T-helper 1 cell treated with Interleukin-12 subunit alpha and Interleukin-12 subunit beta and Interleukin-4 antibody, amounts not matched to agents 30 μg/mL and 1 μg/mL, for 36 hours (primary cell): ENCODE measurements around the gene SPATA9.

Source experiments
- H3K27ac Mint-ChIP-seq: one replicate; pipeline ENCODE4 v1.8.0; 2021; ENCODE audit warnings: mild to moderate bottlenecking, mixed read lengths
- H3K27me3 Mint-ChIP-seq: one replicate; pipeline ENCODE4 v1.8.0; 2021; ENCODE audit warnings: low read depth, mixed read lengths
- H3K36me3 Mint-ChIP-seq: one replicate; pipeline ENCODE4 v1.8.0; 2021; ENCODE audit warnings: low read depth, mixed read lengths
- H3K4me1 Mint-ChIP-seq: one replicate; pipeline ENCODE4 v1.8.0; 2021; ENCODE audit warnings: low read depth, mixed read lengths
- H3K4me3 Mint-ChIP-seq: one replicate; pipeline ENCODE4 v1.8.0; 2021; ENCODE audit warnings: mild to moderate bottlenecking, moderate library complexity, mixed read lengths
- H3K9me3 Mint-ChIP-seq: one replicate; pipeline ENCODE4 v1.8.0; 2021; ENCODE audit warnings: mixed read lengths

SPATA9 gene, protein sequence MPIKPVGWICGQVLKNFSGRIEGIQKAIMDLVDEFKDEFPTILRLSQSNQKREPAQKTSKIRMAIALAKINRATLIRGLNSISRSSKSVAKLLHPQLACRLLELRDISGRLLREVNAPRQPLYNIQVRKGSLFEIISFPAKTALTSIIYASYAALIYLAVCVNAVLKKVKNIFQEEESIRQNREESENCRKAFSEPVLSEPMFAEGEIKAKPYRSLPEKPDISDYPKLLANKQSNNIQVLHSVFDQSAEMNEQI

DNA sequence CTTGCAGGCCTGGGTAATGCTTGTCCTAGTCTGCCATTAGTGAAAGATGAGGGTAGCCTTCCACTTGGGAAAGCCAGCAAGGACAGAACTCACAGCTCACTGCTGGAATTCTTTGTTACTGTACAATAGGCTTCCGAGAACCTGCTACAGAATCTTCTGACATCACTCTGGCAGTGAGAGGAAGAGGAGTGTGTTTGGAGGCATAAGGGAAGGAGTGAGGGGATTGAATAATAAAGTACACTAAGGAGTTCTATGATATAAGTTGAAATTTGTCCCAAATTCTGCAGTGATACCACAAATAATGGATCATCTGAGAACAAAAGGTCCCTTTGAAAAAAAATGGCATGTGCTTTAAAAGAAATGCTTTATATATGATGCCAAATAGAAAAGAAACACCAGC is at the start of gene SPATA9:
SPATA9 (minus strand) TSS at position 101 of the 400 bp plus-strand sequence. CDS start 137 bp downstream, outside the sequence.
- no peak within 1 kb of the TSS for H3K4me3 Mint-ChIP-seq
- peaks cover 36% of the 10 kb centered on the region for H3K27me3 Mint-ChIP-seq
- H3K27ac Mint-ChIP-seq = no peak within 1 kb of the TSS
- no peaks in the 10 kb centered on the region for H3K4me1 Mint-ChIP-seq
- H3K9me3 Mint-ChIP-seq = no peaks in the 10 kb centered on the region
- no peaks in the 10 kb centered on the region for H3K36me3 Mint-ChIP-seq

DNA sequence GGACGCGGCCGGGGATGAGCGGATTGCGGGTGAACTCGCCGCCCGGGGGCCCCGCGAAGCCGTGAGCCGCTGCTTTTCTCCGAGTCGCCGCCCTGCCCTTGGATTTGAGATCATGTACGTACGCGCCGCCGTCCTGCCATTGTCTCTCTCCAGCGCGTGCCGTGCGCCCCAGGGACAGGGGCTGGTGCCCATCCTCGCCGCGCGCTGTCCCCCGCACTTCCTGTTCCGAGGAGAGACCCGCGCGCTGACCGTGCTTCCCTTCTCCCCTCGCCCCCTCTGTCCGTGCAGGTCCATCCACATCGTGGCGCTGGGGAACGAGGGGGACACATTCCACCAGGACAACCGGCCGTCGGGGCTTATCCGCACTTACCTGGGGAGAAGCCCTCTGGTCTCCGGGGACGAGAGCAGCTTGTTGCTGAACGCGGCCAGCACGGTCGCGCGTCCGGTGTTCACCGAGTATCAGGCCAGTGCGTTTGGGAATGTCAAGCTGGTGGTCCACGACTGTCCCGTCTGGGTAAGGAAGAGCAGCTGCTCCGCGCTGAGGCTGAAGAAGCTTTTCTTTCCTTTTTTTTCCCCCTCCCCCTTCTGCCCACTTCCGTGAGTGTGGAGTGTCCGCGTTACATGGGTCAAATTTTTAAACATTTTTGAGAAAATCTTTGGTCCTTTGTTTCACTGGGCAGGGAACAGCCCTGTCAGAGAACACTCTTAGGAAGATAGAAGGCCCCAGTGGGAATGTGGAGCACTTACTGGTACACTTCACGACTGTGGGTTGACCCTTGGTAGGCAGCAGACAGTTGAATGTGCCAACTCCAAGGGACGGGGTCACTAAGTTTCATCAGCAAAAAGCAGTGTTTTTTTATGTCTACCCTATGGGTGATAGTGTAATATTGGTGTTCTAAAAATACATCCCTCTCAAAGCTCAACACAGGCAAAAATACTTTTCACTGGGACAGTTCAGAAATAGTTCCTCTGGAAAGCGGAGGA is 49.1 kb upstream of the SPATA9 start:
- Mint-ChIP-seq H3K27me3 (peaks cover 74% of the 10 kb centered on the region), H3K36me3 (no peaks in the 10 kb centered on the region), H3K27ac (no peak overlapping the region), H3K4me1 (peaks cover 25% of the 10 kb centered on the region), H3K9me3 (no peaks in the 10 kb centered on the region), H3K4me3 (peak overlapping the region; percentile 71)

DNA sequence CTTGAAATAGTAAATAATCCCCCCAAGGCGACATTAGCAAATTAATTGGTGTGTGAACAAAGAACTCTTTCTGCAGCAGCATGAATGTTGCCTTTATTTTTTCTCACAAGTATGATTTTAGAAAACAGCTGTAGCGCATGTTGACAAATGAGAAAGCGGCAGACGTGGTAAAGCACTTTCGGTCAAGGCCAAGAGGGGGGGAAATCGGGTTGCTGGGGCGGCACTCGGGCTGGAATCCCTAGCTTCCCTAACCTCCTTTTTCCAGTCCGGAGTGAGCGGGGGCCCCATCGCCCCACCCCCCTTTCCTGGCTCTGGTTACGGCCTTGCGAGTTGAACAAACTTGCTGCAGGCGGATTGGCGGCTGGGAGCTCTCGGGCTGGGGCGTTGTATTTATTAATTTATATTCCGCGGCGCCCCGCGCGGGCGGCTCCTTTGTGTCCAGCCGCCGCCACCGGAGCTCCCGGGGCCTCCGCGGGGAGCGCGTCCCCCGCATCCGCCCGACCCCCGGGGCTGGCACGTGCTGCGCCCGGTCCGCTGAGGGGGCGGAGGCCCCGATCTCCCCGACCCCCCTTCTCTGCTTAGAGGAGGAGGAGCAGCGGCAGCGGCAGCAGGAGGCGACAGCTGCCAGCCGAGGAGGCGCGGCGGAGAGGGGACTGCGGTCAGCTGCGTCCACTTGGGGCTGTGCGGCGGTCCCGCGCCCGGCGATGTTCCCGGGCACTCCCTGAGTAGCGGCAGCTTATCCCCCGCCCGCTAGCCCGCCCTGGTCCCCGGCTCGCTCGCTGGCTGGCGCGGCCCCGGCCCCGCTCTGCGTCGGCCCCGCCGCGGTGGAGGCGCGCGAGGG is 48.2 kb upstream of the SPATA9 start, which contains the start of gene RHOBTB3:
RHOBTB3 (plus strand) TSS at position 607 of the 841 bp plus-strand sequence. CDS start 347 bp downstream, outside the sequence.
- Mint-ChIP-seq H3K4me1 (peaks cover 25% of the 10 kb centered on the region), H3K36me3 (no peaks in the 10 kb centered on the region), H3K27me3 (peaks cover 82% of the 10 kb centered on the region), H3K27ac (no peak within 1 kb of the TSS), H3K4me3 (peak within 1 kb of the TSS; percentile 71), H3K9me3 (no peaks in the 10 kb centered on the region)

DNA sequence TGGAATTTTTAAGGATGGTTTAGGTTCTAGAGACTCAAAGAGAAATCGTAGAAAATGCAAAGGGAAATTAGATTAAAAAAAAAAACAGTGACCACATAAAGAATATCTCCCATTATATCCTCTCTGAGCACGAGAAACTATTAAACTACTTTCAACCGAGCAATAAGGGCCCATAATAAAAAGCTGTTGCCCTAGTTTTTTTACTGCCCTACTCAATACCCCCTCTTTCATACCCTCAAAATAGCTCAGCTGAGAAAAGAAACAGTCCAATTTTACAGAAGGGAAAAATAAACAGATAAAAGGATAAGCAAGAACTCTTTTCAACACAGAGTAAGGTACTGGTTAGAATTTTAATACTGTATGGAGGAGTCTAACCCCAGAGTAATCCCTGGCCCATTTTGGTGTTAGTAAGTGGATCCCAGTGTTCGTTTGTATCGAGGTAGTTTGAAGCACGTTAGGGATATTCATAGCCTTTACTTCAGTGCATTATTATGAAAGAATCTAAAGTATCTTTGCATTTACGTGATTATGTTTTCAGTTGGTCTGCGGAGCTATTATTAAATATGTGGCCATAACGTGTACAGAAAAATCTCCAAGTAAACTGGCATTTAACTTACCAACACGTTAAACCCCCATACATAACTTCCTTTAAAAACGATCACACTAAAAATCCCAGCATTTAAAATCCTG is 47.4 kb upstream of the SPATA9 start:
- Mint-ChIP-seq H3K27me3 (peaks cover 80% of the 10 kb centered on the region), H3K4me1 (peaks cover 25% of the 10 kb centered on the region), H3K4me3 (peak overlapping the region; percentile 63), H3K9me3 (no peaks in the 10 kb centered on the region), H3K27ac (no peak overlapping the region), H3K36me3 (no peaks in the 10 kb centered on the region)

DNA sequence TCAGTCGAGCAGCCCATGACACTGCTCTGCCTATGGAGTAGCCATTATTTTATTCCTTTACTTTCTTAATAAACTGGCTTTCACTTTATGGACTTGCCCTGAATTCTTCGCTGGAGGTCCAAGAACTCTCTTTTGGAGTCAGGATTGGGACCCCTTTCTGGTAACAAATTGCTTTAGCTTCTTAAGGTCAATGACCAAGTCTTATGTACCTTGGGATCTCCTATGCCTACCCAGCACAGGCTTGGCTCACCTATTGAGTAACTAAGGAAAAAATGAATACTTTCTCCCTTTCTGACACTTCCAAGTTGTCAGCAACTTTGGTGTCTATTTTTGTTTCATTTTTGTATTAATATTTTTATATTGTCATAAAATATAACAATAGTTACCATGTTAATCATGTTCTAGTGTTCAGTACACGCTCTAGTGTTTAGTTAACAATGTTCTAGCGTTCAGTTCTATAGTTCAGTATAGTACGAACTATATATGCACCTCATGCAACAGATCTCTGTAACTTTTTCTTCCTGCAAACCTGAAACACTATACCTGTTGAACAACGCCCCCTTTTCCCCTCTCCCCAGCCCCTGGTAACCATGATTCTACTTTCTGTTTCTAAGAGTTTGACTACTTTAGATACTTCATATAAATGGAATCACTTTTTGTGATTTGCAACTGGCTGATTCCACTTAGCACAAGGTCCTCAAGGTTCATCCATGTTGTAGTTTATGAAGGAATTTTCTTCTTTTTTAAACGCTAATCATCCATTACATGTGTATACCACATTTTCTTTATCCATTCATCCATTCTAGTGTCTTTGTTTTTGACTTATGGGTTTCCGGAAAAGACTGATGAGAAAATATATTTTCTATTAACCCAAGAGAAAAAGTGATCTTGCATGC is 46.6 kb upstream of the SPATA9 start:
- peaks cover 25% of the 10 kb centered on the region for H3K4me1 Mint-ChIP-seq
- no peaks in the 10 kb centered on the region for H3K36me3 Mint-ChIP-seq
- H3K27ac Mint-ChIP-seq = no peak overlapping the region
- H3K27me3 Mint-ChIP-seq = peaks cover 76% of the 10 kb centered on the region
- no peaks in the 10 kb centered on the region for H3K9me3 Mint-ChIP-seq
- H3K4me3 Mint-ChIP-seq = no peak overlapping the region

DNA sequence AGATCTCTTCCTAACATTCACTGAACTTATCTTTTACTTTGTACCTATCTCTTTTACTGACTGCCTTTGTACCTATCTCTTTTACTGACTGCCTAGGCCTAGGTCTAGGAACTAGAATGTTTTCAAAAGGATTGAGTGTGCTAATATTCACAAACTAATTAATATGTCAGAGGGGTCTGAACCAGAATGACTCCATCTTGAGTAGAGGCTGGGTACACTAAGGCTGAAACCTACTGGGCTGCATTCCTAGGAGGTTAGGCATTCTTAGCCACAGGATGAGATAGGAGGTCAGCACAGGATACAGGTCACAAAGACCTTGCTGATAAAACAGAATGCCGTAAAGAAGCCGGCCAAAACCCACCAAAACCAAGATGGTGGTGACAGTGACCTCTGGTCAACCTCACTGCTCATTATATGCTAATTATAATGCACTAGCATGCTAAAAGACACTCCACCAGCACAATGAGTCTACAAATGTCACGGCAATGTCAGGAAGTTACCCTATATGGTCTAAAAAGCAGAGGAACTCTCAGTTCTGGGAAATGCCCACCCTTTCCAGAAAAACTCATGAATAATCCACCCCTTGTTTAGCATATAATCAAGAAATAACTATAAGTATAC is 45.8 kb upstream of the SPATA9 start:
- peaks cover 71% of the 10 kb centered on the region for H3K27me3 Mint-ChIP-seq
- H3K4me3 Mint-ChIP-seq = no peak overlapping the region
- no peak overlapping the region for H3K27ac Mint-ChIP-seq
- no peaks in the 10 kb centered on the region for H3K9me3 Mint-ChIP-seq
- H3K36me3 Mint-ChIP-seq = no peaks in the 10 kb centered on the region
- H3K4me1 Mint-ChIP-seq = peaks cover 26% of the 10 kb centered on the region

DNA sequence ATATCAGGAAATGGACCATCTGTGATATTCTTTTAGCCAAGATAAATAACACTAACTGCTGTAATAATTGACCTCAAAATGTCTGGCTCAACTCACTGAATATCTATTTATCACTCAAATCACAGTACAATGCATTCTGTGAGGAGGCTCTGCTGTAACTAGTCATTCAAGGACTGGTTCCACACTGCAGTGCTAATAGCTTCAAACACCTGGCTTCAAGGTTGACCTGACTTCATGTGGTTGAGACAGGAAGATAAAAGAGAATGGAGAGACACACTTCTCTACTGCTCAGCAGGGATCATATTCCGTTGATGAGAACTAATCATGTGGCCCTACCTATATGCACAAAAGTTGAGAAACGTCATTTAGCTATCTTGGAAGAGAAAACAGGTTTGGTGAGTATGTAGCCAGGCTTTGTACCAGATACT is 45.0 kb upstream of the SPATA9 start:
- H3K9me3 Mint-ChIP-seq = no peaks in the 10 kb centered on the region
- no peaks in the 10 kb centered on the region for H3K36me3 Mint-ChIP-seq
- H3K27ac Mint-ChIP-seq = no peak overlapping the region
- no peak overlapping the region for H3K4me3 Mint-ChIP-seq
- H3K27me3 Mint-ChIP-seq = peaks cover 64% of the 10 kb centered on the region
- peaks cover 27% of the 10 kb centered on the region for H3K4me1 Mint-ChIP-seq

DNA sequence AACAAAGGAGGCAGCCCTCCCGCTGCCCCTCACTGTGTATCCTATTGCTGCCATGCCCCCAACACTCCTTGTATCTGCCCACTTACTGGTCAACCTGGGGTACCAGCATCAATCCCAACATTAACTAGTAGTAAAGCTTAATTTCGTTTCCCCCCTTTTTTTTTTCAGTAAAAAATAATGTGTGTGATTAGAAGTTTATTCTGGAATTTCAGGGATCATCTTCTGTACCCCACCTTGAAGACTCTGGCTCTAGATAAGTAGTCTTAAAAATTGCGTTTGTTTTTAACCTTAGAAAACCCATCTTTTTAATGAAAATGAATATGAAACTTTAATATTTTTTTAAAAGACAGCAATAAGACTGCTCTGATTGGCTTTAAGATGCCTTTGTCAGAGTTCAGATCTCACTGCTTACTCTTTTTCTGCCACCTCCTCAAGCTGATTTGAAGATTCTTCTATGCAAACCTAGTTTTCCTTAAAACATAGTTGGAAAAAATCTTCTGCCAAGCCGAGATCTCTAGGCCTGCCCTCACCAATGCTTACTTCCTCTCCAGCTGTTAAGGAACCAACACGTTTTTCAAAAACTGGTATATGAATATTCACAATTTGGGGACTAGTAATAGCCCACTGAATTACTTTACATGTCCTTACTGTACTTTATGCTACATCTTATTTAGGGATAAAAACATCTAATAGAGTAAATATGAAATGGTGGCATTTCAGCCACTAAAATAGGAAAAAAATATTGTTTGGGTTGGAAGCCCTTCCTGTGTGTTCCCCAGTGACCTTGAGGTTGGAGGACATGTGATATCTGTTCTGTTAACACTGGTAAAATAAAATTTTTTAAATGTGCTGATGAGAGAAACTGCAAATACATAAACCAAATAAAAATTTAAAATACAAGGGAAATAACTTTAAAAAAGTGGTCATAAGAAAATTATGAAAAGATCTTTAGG is 44.3 kb upstream of the SPATA9 start:
- Mint-ChIP-seq H3K27me3 (peaks cover 57% of the 10 kb centered on the region), H3K9me3 (no peaks in the 10 kb centered on the region), H3K4me3 (no peak overlapping the region), H3K4me1 (peaks cover 26% of the 10 kb centered on the region), H3K27ac (no peak overlapping the region), H3K36me3 (no peaks in the 10 kb centered on the region)

DNA sequence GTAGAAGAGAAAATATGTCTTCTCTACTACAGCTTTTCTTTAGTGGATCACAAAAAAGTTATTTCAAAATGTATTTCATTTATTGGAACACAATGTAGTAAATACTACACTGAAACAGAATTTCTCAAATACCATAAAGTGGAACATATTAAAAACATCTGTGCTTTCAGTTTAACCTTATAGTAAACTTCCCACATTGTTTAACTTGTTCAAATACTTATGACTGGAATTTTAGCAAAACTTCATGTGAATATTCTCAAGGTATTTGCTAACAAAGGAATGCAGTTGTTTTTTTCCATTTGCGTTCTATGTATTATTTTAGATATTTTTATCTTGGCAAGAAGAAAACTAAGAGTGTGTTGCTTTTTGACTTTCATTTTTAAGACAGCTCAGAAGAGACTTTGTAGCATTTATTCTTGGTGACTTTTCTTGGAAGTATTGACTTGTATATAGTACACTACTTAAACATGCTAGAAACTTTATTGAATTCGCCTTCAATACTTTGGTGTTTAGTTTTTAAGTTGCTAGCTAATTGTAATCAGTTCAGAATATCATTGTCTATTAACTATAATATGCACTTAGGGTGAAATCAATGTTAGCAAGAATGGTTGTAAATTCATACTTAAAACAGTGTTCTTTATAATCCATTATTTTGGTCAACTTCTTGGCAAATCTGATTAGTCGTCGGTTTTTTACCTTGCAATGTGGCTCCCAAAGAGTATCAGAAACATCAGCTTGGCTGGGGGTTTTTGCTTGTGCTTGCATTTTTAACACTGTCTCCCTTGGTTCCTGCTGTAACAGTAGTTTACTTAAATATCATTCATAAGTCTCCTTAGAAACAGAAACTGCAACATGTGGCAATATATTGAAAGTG is 43.4 kb upstream of the SPATA9 start:
- H3K27me3 Mint-ChIP-seq = peaks cover 60% of the 10 kb centered on the region
- peaks cover 25% of the 10 kb centered on the region for H3K4me1 Mint-ChIP-seq
- no peak overlapping the region for H3K27ac Mint-ChIP-seq
- no peak overlapping the region for H3K4me3 Mint-ChIP-seq
- no peaks in the 10 kb centered on the region for H3K36me3 Mint-ChIP-seq
- H3K9me3 Mint-ChIP-seq = no peaks in the 10 kb centered on the region

DNA sequence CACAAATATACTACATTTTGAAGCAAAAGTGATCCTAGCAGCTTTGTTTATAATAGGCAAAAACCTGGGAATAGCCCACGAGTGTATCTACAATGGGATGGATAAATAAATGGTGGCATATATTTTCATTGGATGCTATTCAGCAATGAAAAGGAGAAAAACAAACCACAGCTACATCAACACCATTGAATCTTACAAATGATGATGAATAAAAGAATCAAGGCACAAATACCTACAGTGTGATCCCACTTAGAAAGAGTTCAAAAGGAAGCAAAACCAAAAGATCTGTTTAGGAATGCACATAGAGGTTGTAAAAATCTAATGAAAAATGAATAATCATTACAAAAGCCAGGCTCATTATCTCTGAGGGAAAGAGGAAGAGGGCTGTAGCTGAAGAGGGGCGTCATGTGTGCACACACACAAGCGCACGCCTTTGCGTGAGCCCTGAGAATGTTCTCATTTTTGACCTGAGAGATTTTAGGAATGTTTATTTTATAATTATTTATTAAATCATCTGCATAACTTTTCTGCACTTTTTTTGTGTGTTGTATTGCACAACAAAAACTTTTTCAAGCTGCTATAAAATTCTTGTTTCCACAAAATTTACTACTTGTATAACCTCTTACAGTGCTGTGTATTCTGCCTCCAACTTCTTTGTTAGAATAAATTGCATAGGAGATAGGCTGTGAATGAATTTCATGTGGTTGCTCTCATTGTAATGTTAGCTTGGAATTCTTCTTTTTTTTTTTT is 42.5 kb upstream of the SPATA9 start:
- Mint-ChIP-seq H3K4me3 (no peak overlapping the region), H3K27me3 (peaks cover 56% of the 10 kb centered on the region), H3K27ac (no peak overlapping the region), H3K9me3 (no peaks in the 10 kb centered on the region), H3K36me3 (no peaks in the 10 kb centered on the region), H3K4me1 (peaks cover 19% of the 10 kb centered on the region)
